SK-N-SH treated with all-trans-retinoic acid at 6 μM for 48 hours (cell line): ENCODE results near the gene PHACTR3.

Source experiments
- ARNTL ChIP-seq: fragments of 450-650 bp; formaldehyde crosslinking; IDR thresholded peaks from 2 replicates; pipeline ENCODE4 v1.5.0; 2020; ENCODE audit warnings: low read depth, mild to moderate bottlenecking, moderate library complexity, borderline replicate concordance
- ZFP3 ChIP-seq: fragments of 250-450 bp; sonication (Bioruptor Pico); IDR thresholded peaks from 2 replicates; pipeline ENCODE4 v1.5.0; 2020; ENCODE audit warnings: mild to moderate bottlenecking, moderate library complexity
- ZNF565 ChIP-seq: fragments of 450-650 bp; formaldehyde crosslinking; conservative IDR thresholded peaks from 2 replicates; pipeline ENCODE4 v1.5.0; 2020; ENCODE audit warnings: low read depth, mild to moderate bottlenecking, moderate library complexity
- TF ChIP-seq, protein P1 (sequence below): fragments of 250-450 bp; sonication (Bioruptor Pico); IDR thresholded peaks from 2 replicates; pipeline ENCODE4 v1.8.0; 2020; ENCODE audit warnings: mild to moderate bottlenecking, moderate library complexity, borderline replicate concordance
- TF ChIP-seq, protein P2 (sequence below): fragments of 250-450 bp; sonication (Bioruptor Pico); IDR thresholded peaks from 2 replicates; pipeline ENCODE4 v1.5.1; 2020; ENCODE audit warnings: low read depth, mild to moderate bottlenecking, moderate library complexity

DNA sequence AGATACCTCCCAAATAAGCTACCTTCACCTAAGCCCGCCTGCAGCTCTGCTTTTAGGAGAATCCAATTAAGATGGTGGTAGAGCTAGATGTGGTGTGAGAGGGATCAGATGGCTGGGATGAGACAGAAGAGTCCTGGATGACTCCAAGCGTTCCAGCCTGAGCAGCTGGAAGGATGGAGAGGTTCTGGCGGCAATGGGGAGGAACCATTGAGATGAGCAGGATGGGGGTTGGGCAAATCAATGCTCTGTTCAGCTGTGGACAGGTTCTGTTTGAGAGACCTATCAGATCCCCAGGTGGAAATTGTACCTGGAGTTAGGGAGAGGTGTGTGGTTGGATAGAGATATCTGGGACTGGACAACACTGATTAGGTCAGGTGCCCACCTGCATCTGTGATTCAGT is 23.0 kb downstream of the PHACTR3 start:
- TF ChIP-seq, protein P1, sequence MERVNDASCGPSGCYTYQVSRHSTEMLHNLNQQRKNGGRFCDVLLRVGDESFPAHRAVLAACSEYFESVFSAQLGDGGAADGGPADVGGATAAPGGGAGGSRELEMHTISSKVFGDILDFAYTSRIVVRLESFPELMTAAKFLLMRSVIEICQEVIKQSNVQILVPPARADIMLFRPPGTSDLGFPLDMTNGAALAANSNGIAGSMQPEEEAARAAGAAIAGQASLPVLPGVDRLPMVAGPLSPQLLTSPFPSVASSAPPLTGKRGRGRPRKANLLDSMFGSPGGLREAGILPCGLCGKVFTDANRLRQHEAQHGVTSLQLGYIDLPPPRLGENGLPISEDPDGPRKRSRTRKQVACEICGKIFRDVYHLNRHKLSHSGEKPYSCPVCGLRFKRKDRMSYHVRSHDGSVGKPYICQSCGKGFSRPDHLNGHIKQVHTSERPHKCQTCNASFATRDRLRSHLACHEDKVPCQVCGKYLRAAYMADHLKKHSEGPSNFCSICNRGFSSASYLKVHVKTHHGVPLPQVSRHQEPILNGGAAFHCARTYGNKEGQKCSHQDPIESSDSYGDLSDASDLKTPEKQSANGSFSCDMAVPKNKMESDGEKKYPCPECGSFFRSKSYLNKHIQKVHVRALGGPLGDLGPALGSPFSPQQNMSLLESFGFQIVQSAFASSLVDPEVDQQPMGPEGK (CRISPR knock-in tag): no peak
- TF ChIP-seq ZFP3 (CRISPR knock-in tag): no peak
- TF ChIP-seq, protein P2, sequence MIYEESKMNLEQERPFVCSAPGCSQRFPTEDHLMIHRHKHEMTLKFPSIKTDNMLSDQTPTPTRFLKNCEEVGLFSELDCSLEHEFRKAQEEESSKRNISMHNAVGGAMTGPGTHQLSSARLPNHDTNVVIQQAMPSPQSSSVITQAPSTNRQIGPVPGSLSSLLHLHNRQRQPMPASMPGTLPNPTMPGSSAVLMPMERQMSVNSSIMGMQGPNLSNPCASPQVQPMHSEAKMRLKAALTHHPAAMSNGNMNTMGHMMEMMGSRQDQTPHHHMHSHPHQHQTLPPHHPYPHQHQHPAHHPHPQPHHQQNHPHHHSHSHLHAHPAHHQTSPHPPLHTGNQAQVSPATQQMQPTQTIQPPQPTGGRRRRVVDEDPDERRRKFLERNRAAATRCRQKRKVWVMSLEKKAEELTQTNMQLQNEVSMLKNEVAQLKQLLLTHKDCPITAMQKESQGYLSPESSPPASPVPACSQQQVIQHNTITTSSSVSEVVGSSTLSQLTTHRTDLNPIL (CRISPR knock-in tag): no peak
- TF ChIP-seq ZNF565 (CRISPR knock-in tag): no peak
- no peak for TF ChIP-seq ARNTL (CRISPR knock-in tag)
